Neural progenitor cell (in vitro differentiated cells): ENCODE measurements around the gene GPRC5A. TPM values are rescaled to one million over a fixed set of nuclear protein-coding genes. Genes with fewer than 3 reads are reported as not detected.

ENCODE experiments used
- DNase-seq: peaks from one replicate; pipeline ENCODE4 v3.0.0-alpha.2; 2016; ENCODE audit warnings: low spot score
- H2AFZ ChIP-seq: fragments of 200-600 bp; sonication (generic); replicated peaks from 2 replicates; pipeline ENCODE4 v1.6.1; 2016; ENCODE audit warnings: antibody characterized with exemption
- H3F3A ChIP-seq: fragments of 200-600 bp; sonication (generic); 2 replicates; pipeline ENCODE4 v1.6.1; 2016; ENCODE audit warnings: antibody characterized with exemption, low read depth
- H3K27ac ChIP-seq: fragments of 200-600 bp; sonication (generic); 2 replicates; pipeline ENCODE4 v1.5.1; 2016; ENCODE audit warnings: mild to moderate bottlenecking
- H3K27me3 ChIP-seq: fragments of 200-600 bp; sonication (generic); 2 replicates; pipeline ENCODE4 v1.6.1; 2016; ENCODE audit warnings: mild to moderate bottlenecking, moderate library complexity
- H3K36me3 ChIP-seq: fragments of 200-600 bp; sonication (generic); 2 replicates; pipeline ENCODE4 v1.5.1; 2016
- H3K4me1 ChIP-seq: fragments of 200-600 bp; sonication (generic); 2 replicates; pipeline ENCODE4 v1.6.1; 2016; ENCODE audit warnings: mixed run types
- H3K4me2 ChIP-seq: fragments of 200-600 bp; sonication (generic); 2 replicates; pipeline ENCODE4 v1.6.1; 2016
- H3K4me3 ChIP-seq: fragments of 200-600 bp; sonication (generic); 2 replicates; pipeline ENCODE4 v1.5.1; 2016
- H3K79me2 ChIP-seq: fragments of 200-600 bp; sonication (generic); 2 replicates; pipeline ENCODE4 v1.6.1; 2016; ENCODE audit warnings: low read depth
- H3K9ac ChIP-seq: fragments of 200-600 bp; sonication (generic); 2 replicates; pipeline ENCODE4 v1.6.1; 2016
- H3K9me3 ChIP-seq: fragments of 200-600 bp; sonication (generic); 2 replicates; pipeline ENCODE4 v1.5.1; 2016; ENCODE audit warnings: low read depth
- H4K20me1 ChIP-seq: fragments of 200-600 bp; sonication (generic); 2 replicates; pipeline ENCODE4 v1.6.1; 2016; ENCODE audit warnings: low read depth
- H3K27ac Mint-ChIP-seq: 3 replicates; pipeline ENCODE4 v1.8.0; 2021; ENCODE audit warnings: mixed read lengths
- H3K27me3 Mint-ChIP-seq: 2 replicates; pipeline ENCODE4 v1.8.0; 2022; ENCODE audit warnings: low read depth, mild to moderate bottlenecking, inconsistent platforms, moderate library complexity, mixed read lengths; ENCODE audit not compliant: insufficient read depth
- H3K36me3 Mint-ChIP-seq: 3 replicates; pipeline ENCODE4 v1.8.0; 2021; ENCODE audit warnings: mixed read lengths
- H3K4me1 Mint-ChIP-seq: 3 replicates; pipeline ENCODE4 v1.8.0; 2021; ENCODE audit warnings: mixed read lengths
- H3K4me3 Mint-ChIP-seq: 3 replicates; pipeline ENCODE4 v1.8.0; 2021; ENCODE audit warnings: mild to moderate bottlenecking, moderate library complexity, mixed read lengths
- H3K9me3 Mint-ChIP-seq: 3 replicates; pipeline ENCODE4 v1.8.0; 2020; ENCODE audit warnings: mixed read lengths
- CTCF ChIP-seq: fragments of 200-600 bp; sonication (generic); IDR thresholded peaks from 2 replicates; pipeline ENCODE4 v1.5.1; 2017; ENCODE audit warnings: antibody characterized with exemption, mild to moderate bottlenecking
- EZH2 ChIP-seq: fragments of 200-600 bp; sonication (generic); IDR thresholded peaks from 2 replicates; pipeline ENCODE4 v1.6.1; 2017; ENCODE audit warnings: antibody characterized with exemption, mild to moderate bottlenecking, moderate library complexity
- EZH2phosphoT487 ChIP-seq: fragments of 200-600 bp; sonication (generic); IDR thresholded peaks from 2 replicates; pipeline ENCODE4 v1.6.1; 2017; ENCODE audit warnings: antibody characterized with exemption
- total RNA-seq: library from RNA; depleted of rRNA; stranded (reverse); fragments of >200 nt; gene quantifications from 2 replicates; pipeline ENCODE4 v1.2.3, GENCODE V29; 2015; ENCODE audit warnings: low replicate concordance

The GPRC5A gene
- total RNA-seq, 1 donor from 2014 or later, result not detected

DNA sequence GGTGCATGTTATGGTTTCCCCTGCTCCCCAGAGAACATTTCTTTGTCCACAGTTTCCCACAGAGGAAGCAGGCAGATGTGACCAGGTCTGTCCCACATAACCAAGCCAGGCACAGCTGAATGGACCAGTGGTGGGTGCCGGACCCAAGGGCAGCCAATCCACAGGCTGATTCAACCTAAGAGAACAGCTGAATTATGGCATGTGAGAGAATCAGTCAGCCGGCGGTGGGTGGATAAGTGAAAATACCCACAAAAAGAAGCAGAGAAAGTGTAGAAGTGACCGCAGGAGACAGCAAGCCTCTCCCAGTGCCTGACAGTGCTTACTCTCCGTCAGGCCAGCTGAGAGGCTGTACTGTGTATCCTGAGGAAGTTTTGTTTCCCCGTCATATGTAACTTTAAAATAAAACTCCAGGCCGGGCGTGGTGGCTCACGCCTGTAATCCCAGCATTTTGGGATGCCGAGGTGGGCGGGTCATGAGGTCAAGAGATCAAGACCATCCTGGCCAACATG is 45.7 kb downstream of the GPRC5A start:
- DNase-seq, result no peak
- no peak overlapping the region for H2AFZ ChIP-seq

DNA sequence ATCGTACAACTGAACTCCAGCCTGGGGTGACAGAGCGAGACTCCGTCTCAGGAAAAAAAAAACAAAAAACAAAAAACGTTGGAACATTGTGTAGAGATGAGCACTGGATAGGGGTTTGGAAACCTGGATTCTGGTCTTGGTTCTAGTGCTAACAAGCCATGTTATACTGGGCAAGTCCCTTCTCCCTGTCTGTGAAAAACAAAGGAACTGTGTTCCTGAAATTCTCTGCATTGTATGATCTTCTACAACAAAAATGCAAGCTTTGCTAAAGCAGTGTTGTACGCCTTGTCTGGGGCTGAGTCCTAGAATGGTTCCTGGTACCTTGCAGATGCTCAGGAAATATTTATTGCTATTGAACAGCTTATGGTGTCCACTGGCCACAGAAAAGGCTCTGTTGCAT is 47.2 kb downstream of the GPRC5A start:
- Mint-ChIP-seq H3K9me3 (no peaks in the 10 kb centered on the region), H3K4me1 (peaks cover 17% of the 10 kb centered on the region), H3K27ac (no peak overlapping the region), H3K27me3 (peaks cover 3% of the 10 kb centered on the region), H3K4me3 (no peak overlapping the region), H3K36me3 (no peaks in the 10 kb centered on the region)
- H3K79me2 ChIP-seq, result no peaks in the 10 kb centered on the region
- no peak overlapping the region for H3K9ac ChIP-seq
- H3F3A ChIP-seq, result no peaks in the 10 kb centered on the region
- H3K36me3 ChIP-seq, result no peaks in the 10 kb centered on the region
- DNase-seq, result no peak
- H3K4me1 ChIP-seq, result peaks cover 8% of the 10 kb centered on the region
- H3K4me3 ChIP-seq, result no peak overlapping the region
- no peak overlapping the region for H2AFZ ChIP-seq
- no peak for TF ChIP-seq CTCF
- TF ChIP-seq EZH2phosphoT487, result no peak
- TF ChIP-seq EZH2, result no peak
- no peak overlapping the region for H3K27ac ChIP-seq
- H3K27me3 ChIP-seq, result no peaks in the 10 kb centered on the region
- H4K20me1 ChIP-seq, result no peaks in the 10 kb centered on the region
- no peak overlapping the region for H3K4me2 ChIP-seq
- H3K9me3 ChIP-seq, result no peaks in the 10 kb centered on the region

More for the DNA sequence above, 45.7 kb downstream of the GPRC5A start:
- Histone ChIP-seq H4K20me1 (no peaks in the 10 kb centered on the region), H3F3A (no peaks in the 10 kb centered on the region), H3K27ac (no peak overlapping the region), H3K4me3 (no peak overlapping the region), H3K9me3 (no peaks in the 10 kb centered on the region), H3K9ac (no peak overlapping the region), H3K4me2 (no peak overlapping the region), H3K79me2 (no peaks in the 10 kb centered on the region), H3K36me3 (no peaks in the 10 kb centered on the region), H3K27me3 (no peaks in the 10 kb centered on the region), H3K4me1 (peaks cover 8% of the 10 kb centered on the region)
- H3K4me1 Mint-ChIP-seq, result peaks cover 17% of the 10 kb centered on the region
- no peaks in the 10 kb centered on the region for H3K9me3 Mint-ChIP-seq
- H3K4me3 Mint-ChIP-seq, result no peak overlapping the region
- no peaks in the 10 kb centered on the region for H3K36me3 Mint-ChIP-seq
- TF ChIP-seq EZH2phosphoT487, result no peak
- no peak for TF ChIP-seq EZH2
- no peak for TF ChIP-seq CTCF
- H3K27ac Mint-ChIP-seq, result peak overlapping the region; percentile 72
- no peaks in the 10 kb centered on the region for H3K27me3 Mint-ChIP-seq

- H3F3A ChIP-seq, result no peaks in the 10 kb centered on the region
- TF ChIP-seq EZH2, result no peak
- no peak for TF ChIP-seq EZH2phosphoT487
- no peak for TF ChIP-seq CTCF
- DNase-seq, result no peak
- no peaks in the 10 kb centered on the region for H3K9me3 ChIP-seq
- peaks cover 3% of the 10 kb centered on the region for H3K27me3 Mint-ChIP-seq
- no peaks in the 10 kb centered on the region for H3K4me1 ChIP-seq
- no peak overlapping the region for H3K27ac Mint-ChIP-seq
- H3K4me2 ChIP-seq, result no peak overlapping the region
- no peaks in the 10 kb centered on the region for H4K20me1 ChIP-seq
- H3K4me1 Mint-ChIP-seq, result peaks cover 4% of the 10 kb centered on the region
- H3K9ac ChIP-seq, result no peak overlapping the region
- no peaks in the 10 kb centered on the region for H3K9me3 Mint-ChIP-seq
- H3K79me2 ChIP-seq, result no peaks in the 10 kb centered on the region
- H3K4me3 ChIP-seq, result no peak overlapping the region
- no peaks in the 10 kb centered on the region for H3K27me3 ChIP-seq
- no peak overlapping the region for H2AFZ ChIP-seq
- no peak overlapping the region for H3K27ac ChIP-seq
- H3K36me3 Mint-ChIP-seq, result no peaks in the 10 kb centered on the region
- no peaks in the 10 kb centered on the region for H3K36me3 ChIP-seq
- no peak overlapping the region for H3K4me3 Mint-ChIP-seq
Measured at GRCh38 chr12:12939888-12940287, 48.5 kb downstream of the GPRC5A start.
